ENCODE results near the gene RNF208. TPM values are rescaled to one million over a fixed set of nuclear protein-coding genes. Genes with fewer than 3 reads are reported as not detected.

The RNF208 gene
- total and polyA plus RNA-seq, 2 experiments from 2014 or later, result 1.4 to 5.6 TPM

DNA sequence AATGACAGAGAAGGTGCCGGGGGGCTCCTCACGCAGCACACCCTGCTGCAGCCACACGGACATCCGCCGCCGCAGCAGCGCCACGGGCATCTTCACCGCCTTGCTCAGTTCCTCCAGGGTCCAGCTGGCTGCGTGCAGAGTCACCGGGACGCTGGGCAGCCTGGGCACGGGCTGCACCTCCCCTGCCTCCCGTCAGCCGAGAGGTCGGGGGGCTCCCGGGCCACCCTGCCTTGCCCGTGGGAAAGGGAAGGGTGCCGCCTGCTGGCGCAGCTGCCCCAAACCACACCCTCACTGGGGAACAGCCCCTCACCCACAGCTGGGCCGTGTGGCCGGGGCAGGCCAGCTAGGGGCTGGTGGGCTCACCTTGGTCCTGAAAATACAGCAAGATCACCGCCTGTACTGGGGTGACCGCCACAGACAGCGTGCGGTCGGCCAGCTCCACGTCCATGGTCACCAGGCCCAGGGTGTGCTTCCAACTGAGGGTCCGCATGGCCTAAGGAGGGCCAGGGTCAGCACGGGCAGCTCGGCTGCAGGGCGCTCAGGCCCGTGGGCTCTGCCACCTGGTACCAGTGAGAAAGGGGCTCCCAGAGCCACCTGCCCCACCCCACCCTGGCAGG lies 46.6 kb downstream of the RNF208 start:
- H3K27ac ChIP-seq (ENCODE audit: low read depth), result no peak overlapping the region
- peaks cover 12% of the 10 kb centered on the region for H3K27me3 ChIP-seq (ENCODE audit: insufficient read depth)
- H3F3A ChIP-seq (replicated peaks; ENCODE audit: low read depth), result peaks cover 7% of the 10 kb centered on the region; the same call in 1 of the 2 replicates
- H3K36me3 ChIP-seq (ENCODE audit: insufficient read depth), result no peaks in the 10 kb centered on the region
- no peak overlapping the region for H3K4me2 ChIP-seq
- H2AFZ ChIP-seq, result no peak overlapping the region
- H3K4me1 ChIP-seq (ENCODE audit: insufficient read depth), result no peaks in the 10 kb centered on the region
- no peak overlapping the region for H3K4me3 ChIP-seq
- H3K36me3 Mint-ChIP-seq (ENCODE audit: low read depth), result peaks cover 4% of the 10 kb centered on the region; the same call in 1 of the 3 replicates
- no peaks in the 10 kb centered on the region for H3K9me2 ChIP-seq (ENCODE audit: insufficient read depth)
- peaks cover 17% of the 10 kb centered on the region for H3K27me3 Mint-ChIP-seq (ENCODE audit: insufficient read depth, low read depth, poor library complexity)
- H3K9me3 Mint-ChIP-seq, result no peaks in the 10 kb centered on the region
- H4K20me1 ChIP-seq (replicated peaks; ENCODE audit: insufficient read depth), result no peaks in the 10 kb centered on the region
- H3K4me3 Mint-ChIP-seq, result no peak overlapping the region
- H3K79me2 ChIP-seq (replicated peaks; ENCODE audit: insufficient read depth), result no peaks in the 10 kb centered on the region
- H3K4me1 Mint-ChIP-seq, result peaks cover 2% of the 10 kb centered on the region
- DNase-seq (ENCODE audit: low spot score) (peak; percentile 61), ATAC-seq (peak; percentile 74)
- TF ChIP-seq CREB1 (CRISPR knock-in tag; IDR thresholded peaks at IDR 0.05; ENCODE audit: low read depth) (no peak), NANOG (IDR thresholded peaks at IDR 0.05; ENCODE audit: borderline replicate concordance) (no peak), ZNF331 (CRISPR knock-in tag; IDR thresholded peaks at IDR 0.05; ENCODE audit: low read depth) (no peak), POLR2AphosphoS5 (IDR thresholded peaks at IDR 0.05; ENCODE audit: low read depth) (no peak), EZH2phosphoT487 (IDR thresholded peaks at IDR 0.05; ENCODE audit: unreplicated experiment) (no peak), EZH2 (IDR thresholded peaks at IDR 0.05; ENCODE audit: low read depth, unreplicated experiment) (no peak)
- TF ChIP-seq, protein P1, sequence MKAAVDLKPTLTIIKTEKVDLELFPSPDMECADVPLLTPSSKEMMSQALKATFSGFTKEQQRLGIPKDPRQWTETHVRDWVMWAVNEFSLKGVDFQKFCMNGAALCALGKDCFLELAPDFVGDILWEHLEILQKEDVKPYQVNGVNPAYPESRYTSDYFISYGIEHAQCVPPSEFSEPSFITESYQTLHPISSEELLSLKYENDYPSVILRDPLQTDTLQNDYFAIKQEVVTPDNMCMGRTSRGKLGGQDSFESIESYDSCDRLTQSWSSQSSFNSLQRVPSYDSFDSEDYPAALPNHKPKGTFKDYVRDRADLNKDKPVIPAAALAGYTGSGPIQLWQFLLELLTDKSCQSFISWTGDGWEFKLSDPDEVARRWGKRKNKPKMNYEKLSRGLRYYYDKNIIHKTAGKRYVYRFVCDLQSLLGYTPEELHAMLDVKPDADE (IDR thresholded peaks at IDR 0.05), result no peak
- TF ChIP-seq, protein P2, sequence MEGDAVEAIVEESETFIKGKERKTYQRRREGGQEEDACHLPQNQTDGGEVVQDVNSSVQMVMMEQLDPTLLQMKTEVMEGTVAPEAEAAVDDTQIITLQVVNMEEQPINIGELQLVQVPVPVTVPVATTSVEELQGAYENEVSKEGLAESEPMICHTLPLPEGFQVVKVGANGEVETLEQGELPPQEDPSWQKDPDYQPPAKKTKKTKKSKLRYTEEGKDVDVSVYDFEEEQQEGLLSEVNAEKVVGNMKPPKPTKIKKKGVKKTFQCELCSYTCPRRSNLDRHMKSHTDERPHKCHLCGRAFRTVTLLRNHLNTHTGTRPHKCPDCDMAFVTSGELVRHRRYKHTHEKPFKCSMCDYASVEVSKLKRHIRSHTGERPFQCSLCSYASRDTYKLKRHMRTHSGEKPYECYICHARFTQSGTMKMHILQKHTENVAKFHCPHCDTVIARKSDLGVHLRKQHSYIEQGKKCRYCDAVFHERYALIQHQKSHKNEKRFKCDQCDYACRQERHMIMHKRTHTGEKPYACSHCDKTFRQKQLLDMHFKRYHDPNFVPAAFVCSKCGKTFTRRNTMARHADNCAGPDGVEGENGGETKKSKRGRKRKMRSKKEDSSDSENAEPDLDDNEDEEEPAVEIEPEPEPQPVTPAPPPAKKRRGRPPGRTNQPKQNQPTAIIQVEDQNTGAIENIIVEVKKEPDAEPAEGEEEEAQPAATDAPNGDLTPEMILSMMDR (conservative IDR thresholded peaks at IDR 0.05; ENCODE audit: low read depth in 2 of 2), result peak; percentile 34 to 82
- H3K27ac Mint-ChIP-seq, result no peak overlapping the region

DNA sequence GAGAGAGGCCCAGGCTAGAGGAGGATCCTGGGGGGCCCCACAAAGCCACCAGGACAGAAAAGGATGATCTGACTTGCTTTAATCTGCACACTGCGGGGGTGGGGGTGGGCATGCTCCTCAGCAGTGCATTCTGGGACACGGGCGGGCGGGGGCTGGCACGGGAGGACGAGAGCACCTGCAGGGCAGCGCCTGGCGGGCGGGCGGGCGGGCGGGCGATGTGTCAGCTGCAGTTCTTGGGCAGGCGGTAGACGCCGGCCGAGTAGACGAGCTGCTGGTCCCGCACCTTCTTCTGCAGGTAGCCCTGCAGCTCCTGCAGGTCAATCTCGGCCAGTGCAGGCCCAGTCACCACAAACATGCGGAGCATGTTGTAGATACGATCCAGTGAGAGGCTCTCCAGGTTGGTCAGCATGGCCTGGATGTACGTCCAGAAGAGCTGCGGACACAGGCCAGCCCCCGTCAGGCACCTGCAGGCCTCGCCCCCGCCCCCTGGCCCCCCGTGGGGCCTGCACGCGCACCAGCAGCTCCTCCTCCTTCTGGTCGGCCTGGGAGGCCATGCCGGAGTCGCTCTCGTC lies 47.2 kb downstream of the RNF208 start:
- ATAC-seq (peak; percentile 44), DNase-seq (ENCODE audit: low spot score) (peak; percentile 55)
- no peaks in the 10 kb centered on the region for H3K9me2 ChIP-seq (ENCODE audit: insufficient read depth)
- H3K4me2 ChIP-seq, result no peak overlapping the region
- H3K27me3 ChIP-seq (ENCODE audit: insufficient read depth), result peaks cover 19% of the 10 kb centered on the region
- no peak overlapping the region for H3K27ac ChIP-seq (ENCODE audit: low read depth)
- H3K4me1 Mint-ChIP-seq, result peaks cover 5% of the 10 kb centered on the region
- no peak overlapping the region for H3K4me3 ChIP-seq
- H3K27ac Mint-ChIP-seq, result no peak overlapping the region
- H3K36me3 Mint-ChIP-seq (ENCODE audit: low read depth), result peaks cover 4% of the 10 kb centered on the region; the same call in 1 of the 3 replicates
- H3F3A ChIP-seq (replicated peaks; ENCODE audit: low read depth), result peaks cover 7% of the 10 kb centered on the region; the same call in 1 of the 2 replicates
- H3K36me3 ChIP-seq (ENCODE audit: insufficient read depth), result no peaks in the 10 kb centered on the region
- no peaks in the 10 kb centered on the region for H3K79me2 ChIP-seq (replicated peaks; ENCODE audit: insufficient read depth)
- H2AFZ ChIP-seq, result no peak overlapping the region
- peaks cover 22% of the 10 kb centered on the region for H3K27me3 Mint-ChIP-seq (ENCODE audit: insufficient read depth, low read depth, poor library complexity)
- no peaks in the 10 kb centered on the region for H3K9me3 Mint-ChIP-seq
- no peaks in the 10 kb centered on the region for H3K4me1 ChIP-seq (ENCODE audit: insufficient read depth)
- H3K4me3 Mint-ChIP-seq, result no peak overlapping the region
- H4K20me1 ChIP-seq (replicated peaks; ENCODE audit: insufficient read depth), result no peaks in the 10 kb centered on the region
- TF ChIP-seq NANOG (IDR thresholded peaks at IDR 0.05; ENCODE audit: borderline replicate concordance) (no peak), CREB1 (CRISPR knock-in tag; IDR thresholded peaks at IDR 0.05; ENCODE audit: low read depth) (no peak), EZH2phosphoT487 (IDR thresholded peaks at IDR 0.05; ENCODE audit: unreplicated experiment) (no peak), ZNF114 (CRISPR knock-in tag; IDR thresholded peaks at IDR 0.05) (no peak), ZNF331 (CRISPR knock-in tag; IDR thresholded peaks at IDR 0.05; ENCODE audit: low read depth) (no peak), POLR2AphosphoS5 (IDR thresholded peaks at IDR 0.05; ENCODE audit: low read depth) (no peak), EZH2 (IDR thresholded peaks at IDR 0.05; ENCODE audit: low read depth, unreplicated experiment) (no peak), JUNB (IDR thresholded peaks at IDR 0.05; ENCODE audit: unreplicated experiment) (no peak), STAT1 (IDR thresholded peaks at IDR 0.05; ENCODE audit: unreplicated experiment) (no peak)
- TF ChIP-seq, protein P1 (IDR thresholded peaks at IDR 0.05), result no peak
- TF ChIP-seq, protein P3, sequence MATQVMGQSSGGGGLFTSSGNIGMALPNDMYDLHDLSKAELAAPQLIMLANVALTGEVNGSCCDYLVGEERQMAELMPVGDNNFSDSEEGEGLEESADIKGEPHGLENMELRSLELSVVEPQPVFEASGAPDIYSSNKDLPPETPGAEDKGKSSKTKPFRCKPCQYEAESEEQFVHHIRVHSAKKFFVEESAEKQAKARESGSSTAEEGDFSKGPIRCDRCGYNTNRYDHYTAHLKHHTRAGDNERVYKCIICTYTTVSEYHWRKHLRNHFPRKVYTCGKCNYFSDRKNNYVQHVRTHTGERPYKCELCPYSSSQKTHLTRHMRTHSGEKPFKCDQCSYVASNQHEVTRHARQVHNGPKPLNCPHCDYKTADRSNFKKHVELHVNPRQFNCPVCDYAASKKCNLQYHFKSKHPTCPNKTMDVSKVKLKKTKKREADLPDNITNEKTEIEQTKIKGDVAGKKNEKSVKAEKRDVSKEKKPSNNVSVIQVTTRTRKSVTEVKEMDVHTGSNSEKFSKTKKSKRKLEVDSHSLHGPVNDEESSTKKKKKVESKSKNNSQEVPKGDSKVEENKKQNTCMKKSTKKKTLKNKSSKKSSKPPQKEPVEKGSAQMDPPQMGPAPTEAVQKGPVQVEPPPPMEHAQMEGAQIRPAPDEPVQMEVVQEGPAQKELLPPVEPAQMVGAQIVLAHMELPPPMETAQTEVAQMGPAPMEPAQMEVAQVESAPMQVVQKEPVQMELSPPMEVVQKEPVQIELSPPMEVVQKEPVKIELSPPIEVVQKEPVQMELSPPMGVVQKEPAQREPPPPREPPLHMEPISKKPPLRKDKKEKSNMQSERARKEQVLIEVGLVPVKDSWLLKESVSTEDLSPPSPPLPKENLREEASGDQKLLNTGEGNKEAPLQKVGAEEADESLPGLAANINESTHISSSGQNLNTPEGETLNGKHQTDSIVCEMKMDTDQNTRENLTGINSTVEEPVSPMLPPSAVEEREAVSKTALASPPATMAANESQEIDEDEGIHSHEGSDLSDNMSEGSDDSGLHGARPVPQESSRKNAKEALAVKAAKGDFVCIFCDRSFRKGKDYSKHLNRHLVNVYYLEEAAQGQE (IDR thresholded peaks at IDR 0.05; ENCODE audit: unreplicated experiment), result no peak
- TF ChIP-seq, protein P2 (conservative IDR thresholded peaks at IDR 0.05; ENCODE audit: low read depth in 2 of 2), result no peak

Measured in GM23338 (cell line).